ENCODE measurements around the gene MYBBP1A. TPM values are rescaled to one million over a fixed set of nuclear protein-coding genes. Genes with fewer than 3 reads are reported as not detected.

The MYBBP1A gene
- total and polyA plus RNA-seq, 2 of the 13 experiments (the other 11 are each of a cell fraction or from before 2014, with no cell fraction given), result 18.6 to 54.8 TPM

- ChIA-PET POLR2A (interaction anchor here (1.0 to 3.2 kb wide), 10 partner anchors 11 to 92 kb away, joined by 3 to 21 read pairs (median 6); partner anchors contain the start of genes SMTNL2 and SPNS2), CTCF (ENCODE audit: low intra/inter-chr PET ratio, low total read pairs) (no interaction called here)
- intact Hi-C loops (cut with micrococcal nuclease; ENCODE audit: unreplicated experiment), result no loop called here
- Histone ChIP-seq H3K4me2 (ENCODE audit: low read depth, low read length) (peak overlapping the region; percentile 99), H3K9me3 (ENCODE audit: low read length) (no peaks in the 10 kb centered on the region), H4K20me1 (ENCODE audit: insufficient read depth, low read length) (no peaks in the 10 kb centered on the region), H3K27ac (ENCODE audit: extremely low read length, insufficient read depth, low read length) (peak overlapping the region; percentile 69), H3K9ac (ENCODE audit: insufficient read depth, low read depth, low read length) (peak overlapping the region; percentile 78), H3K36me3 (replicated peaks in 1 of 2; ENCODE audit: control insufficient read depth in 1 of 2, insufficient read depth in 2 of 2, low read length in 2 of 2) (peaks cover 11 to 24% of the 10 kb centered on the region in 2 experiments; a peak in 4 of 5 replicates), H3K79me2 (ENCODE audit: insufficient read depth, low read length) (peaks cover 16% of the 10 kb centered on the region), H3K4me1 (ENCODE audit: insufficient read depth, low read length) (peaks cover 52% of the 10 kb centered on the region), H3K4me3 (replicated peaks in 1 of 3; ENCODE audit: insufficient read depth in 1 of 3, low read depth in 2 of 3, low read length in 3 of 3) (peak overlapping the region; percentile 56 to 95 (median 87)), H2AFZ (ENCODE audit: low read length) (peak overlapping the region; percentile 80), H3K27me3 (ENCODE audit: control insufficient read depth in 1 of 2, insufficient read depth in 2 of 2, low read length in 2 of 2) (no peaks in the 10 kb centered on the region)
- no peak for FAIRE-seq
- BruUV-seq (replicated peaks), result no TSS peak
- DNase-seq (ENCODE audit: low spot score), result no peak
- in situ Hi-C loops (cut with HindIII; ENCODE audit: extremely low pct_ligation_motif_present, low pct_unique_long_range_greater_than_20kb), result loop anchor here (10.0 kb wide), 1 partner anchor 339 kb away; the partner anchor contains the start of gene C17orf107
- 43% methylated on average over 17 of the region's 17 CpGs for WGBS (ENCODE audit: low lambda C conversion rate)
- ATAC-seq, result 0 out of 3 replicates have a peak, but pooled peaks have one; percentile 3
- no peak for TF ChIP-seq STAT6 (CRISPR knock-in tag; IDR thresholded peaks at IDR 0.05; ENCODE audit: borderline replicate concordance)
- TF ChIP-seq GATA4 (IDR thresholded peaks at IDR 0.05; ENCODE audit: borderline replicate concordance, low read depth), result no peak
- TF ChIP-seq GATAD2A (CRISPR knock-in tag; IDR thresholded peaks at IDR 0.05), result no peak
- TF ChIP-seq ZNF570 (CRISPR knock-in tag; IDR thresholded peaks at IDR 0.05; ENCODE audit: borderline replicate concordance), result no peak
- no peak for TF ChIP-seq PCBP2 (optimal IDR thresholded peaks at IDR 0.05; ENCODE audit: low read depth, low read length, poor library complexity, severe bottlenecking)
- TF ChIP-seq ZNF552 (CRISPR knock-in tag; IDR thresholded peaks at IDR 0.05; ENCODE audit: borderline replicate concordance), result no peak
- TF ChIP-seq CREBL2 (CRISPR knock-in tag; IDR thresholded peaks at IDR 0.05; ENCODE audit: borderline replicate concordance), result no peak
- TF ChIP-seq ZNF770 (CRISPR knock-in tag; IDR thresholded peaks at IDR 0.05), result no peak
- TF ChIP-seq ZC3H13 (CRISPR knock-in tag; IDR thresholded peaks at IDR 0.05), result no peak
- no peak for TF ChIP-seq LRRFIP1 (CRISPR knock-in tag; conservative IDR thresholded peaks at IDR 0.05)
- TF ChIP-seq CBX1 (IDR thresholded peaks at IDR 0.05; ENCODE audit: low read depth), result no peak
- TF ChIP-seq NRL (CRISPR knock-in tag; IDR thresholded peaks at IDR 0.05; ENCODE audit: borderline replicate concordance), result no peak
- TF ChIP-seq ZSCAN20 (CRISPR knock-in tag; IDR thresholded peaks at IDR 0.05; ENCODE audit: borderline replicate concordance), result no peak
- no peak for TF ChIP-seq FOXC1 (CRISPR knock-in tag; IDR thresholded peaks at IDR 0.05; ENCODE audit: borderline replicate concordance)
- TF ChIP-seq CENPX (CRISPR knock-in tag; IDR thresholded peaks at IDR 0.05), result no peak
Observed at GRCh38 chr17:4555873-4556759, 932 bp upstream of the MYBBP1A start.
